HepG2 (cell line): Measurements from ENCODE around the gene ZNF19. TPM values are rescaled to one million over a fixed set of nuclear protein-coding genes. Genes with fewer than 3 reads are reported as not detected.
A peak's percentile ranks its signal among the peaks of the same experiment; 100 is the strongest.
"Not testable (repeated sequence)": the region's sequence is repeated elsewhere in the genome, so short reads cannot be mapped to it uniquely, and the experiment has no call there.

ENCODE experiments used
- ATAC-seq: fragments of 200-7000 bp; cut with Tn5 transposase; 3 replicates; pipeline ENCODE4 v1.9.1; 2020; ENCODE audit warnings: mild to moderate bottlenecking, moderate library complexity
- BruUV-seq: library from RNA; stranded (reverse); fragments of 400-500 nt; replicated peaks from 2 replicates; lab custom pipeline; 2021; lab: Mats Ljungman, UMichigan
- CTCF ChIA-PET: fragments of 300-600 bp; formaldehyde crosslinking; extraction: SDS; loops from one replicate; lab custom pipeline; 2021; ENCODE audit warnings: low total read pairs, inconsistent platforms, low intra/inter-chr PET ratio; lab: Yijun Ruan, JAX
- POLR2A ChIA-PET: fragments of 350-600 bp; sonication (Branson Sonifier 250); formaldehyde crosslinking; loops from one replicate; lab custom pipeline; 2020; ENCODE audit warnings: antibody characterized with exemption, inconsistent platforms; lab: Yijun Ruan, JAX
- DNase-seq: peaks from one replicate; pipeline ENCODE4 v3.0.0-alpha.2; 2015; ENCODE audit warnings: low spot score
- FAIRE-seq: peaks from 3 replicates; lab custom pipeline; 2011; peaks lifted over from hg19 to GRCh38; lab: Jason Lieb, UNC
- H2AFZ ChIP-seq: one replicate; pipeline ENCODE4 v1.6.1; 2011; ENCODE audit warnings: low read length, inconsistent platforms
- H3K27ac ChIP-seq: fragments of 300-600 bp; 3 replicates; pipeline ENCODE4 v1.8.0; 2011; ENCODE audit warnings: mixed run types, mild to moderate bottlenecking, mixed read lengths, low read length, inconsistent platforms; ENCODE audit not compliant: insufficient read depth; ENCODE audit errors: extremely low read length
- H3K27me3 ChIP-seq, 2 experiments: fragments of 200-600 bp in 1 of 2; 2 replicates in 1 of 2; 3 replicates in 1 of 2; pipeline versions ENCODE4 v1.6.0 to v1.8.0; 2011; ENCODE audit warnings: low read length in 2 of 2, mild to moderate bottlenecking in 2 of 2, moderate library complexity in 2 of 2, inconsistent platforms in 1 of 2; ENCODE audit not compliant: insufficient read depth in 2 of 2, control insufficient read depth in 1 of 2
- H3K36me3 ChIP-seq, 2 experiments: fragments of 200-600 bp in 1 of 2; replicated peaks in 1 of 2; 2 replicates in 1 of 2; 3 replicates in 1 of 2; pipeline versions ENCODE4 v1.5.1 to v1.8.0; 2011; ENCODE audit warnings: low read length in 2 of 2, inconsistent platforms in 1 of 2; ENCODE audit not compliant: insufficient read depth in 2 of 2, control insufficient read depth in 1 of 2
- H3K4me1 ChIP-seq: 2 replicates; pipeline ENCODE4 v1.5.1; 2012; ENCODE audit warnings: low read length, inconsistent platforms; ENCODE audit not compliant: insufficient read depth
- H3K4me2 ChIP-seq: 2 replicates; pipeline ENCODE4 v1.6.0; 2011; ENCODE audit warnings: low read depth, low read length, inconsistent platforms
- H3K4me3 ChIP-seq, 3 experiments: fragments of 200-600 bp in 1 of 3; sonication (generic), shearing (Covaris generic) in 1 of 3; replicated peaks in 1 of 3; 2 replicates each; pipeline ENCODE4 v1.5.1; 2011 to 2016; ENCODE audit warnings: low read length in 3 of 3, inconsistent platforms in 2 of 3, low read depth in 2 of 3, mild to moderate bottlenecking in 2 of 3, control low read depth in 1 of 3, mixed read lengths in 1 of 3; ENCODE audit not compliant: insufficient read depth in 1 of 3
- H3K79me2 ChIP-seq: one replicate; pipeline ENCODE4 v1.6.1; 2011; ENCODE audit warnings: low read length, inconsistent platforms; ENCODE audit not compliant: insufficient read depth
- H3K9ac ChIP-seq: 2 replicates; pipeline ENCODE4 v1.6.0; 2011; ENCODE audit warnings: mild to moderate bottlenecking, low read depth, low read length, inconsistent platforms; ENCODE audit not compliant: insufficient read depth
- H3K9me3 ChIP-seq: 2 replicates; pipeline ENCODE4 v1.5.1; 2012; ENCODE audit warnings: mild to moderate bottlenecking, low read length
- H4K20me1 ChIP-seq: 2 replicates; pipeline ENCODE4 v1.6.0; 2011; ENCODE audit warnings: inconsistent platforms, mild to moderate bottlenecking, low read length, moderate library complexity; ENCODE audit not compliant: insufficient read depth
- AKNA ChIP-seq: sonication (generic); formaldehyde crosslinking; IDR thresholded peaks from 2 replicates; pipeline ENCODE4 v1.4.0; 2020; ENCODE audit warnings: missing genetic modification reagents, borderline replicate concordance
- CEBPB ChIP-seq: IDR thresholded peaks from 2 replicates; pipeline ENCODE4 v1.6.1; 2011; ENCODE audit warnings: low read depth, low read length, improper control_type of control experiment, borderline replicate concordance
- NFYC ChIP-seq: IDR thresholded peaks from 2 replicates; pipeline ENCODE4 v1.6.1; 2016; ENCODE audit warnings: missing genetic modification reagents, missing compliant biosample characterization
- SMC3 ChIP-seq: IDR thresholded peaks from 2 replicates; pipeline ENCODE4 v1.6.1; 2011; ENCODE audit warnings: low read length, improper control_type of control experiment
- ZGPAT ChIP-seq: IDR thresholded peaks from 2 replicates; pipeline ENCODE4 v1.6.1; 2016; ENCODE audit warnings: mild to moderate bottlenecking
- ZNF276 ChIP-seq: sonication (generic); formaldehyde crosslinking; IDR thresholded peaks from 2 replicates; pipeline ENCODE4 v1.4.0; 2020; ENCODE audit warnings: mild to moderate bottlenecking, low read depth, missing genetic modification reagents
- WGBS: methylation state at CpG from one replicate; pipeline ENCODE4 v1.1.6; 2017; ENCODE audit warnings: low lambda C conversion rate; 5-methylcytosine and 5-hydroxymethylcytosine counted together
- in situ Hi-C: cut with HindIII; loops from 2 replicates; pipeline ENCODE4 v1.10.0; 2017; ENCODE audit warnings: low pct_unique_long_range_greater_than_20kb; ENCODE audit not compliant: extremely low pct_ligation_motif_present
- intact Hi-C: fragments of 100-400 bp; cut with micrococcal nuclease; formaldehyde crosslinking; loops from one replicate; pipeline ENCODE4 v1.10.0; 2022; ENCODE audit not compliant: unreplicated experiment
- polyA plus RNA-seq, 8 experiments: library from polyadenylated mRNA; depleted of rRNA in 3 of 8; stranded (reverse) in 7 of 8; unstranded in 1 of 8; fragments of >200 nt; fragmentation: Illumina TruSeq in 4 of 8; extraction: Trizol in 4 of 8; gene quantifications; 2 replicates each; pipeline versions ENCODE4 v1.2.1 to v1.2.3, GENCODE V29; 2011 to 2016; ENCODE audit warnings: low read depth in 4 of 8, missing spikeins in 1 of 8, mixed read lengths in 1 of 8; ENCODE audit not compliant: insufficient read depth in 1 of 8
- total RNA-seq, 5 experiments: library from RNA; depleted of rRNA; stranded (reverse); fragments of >200 nt; fragmentation: Illumina TruSeq; extraction: Trizol; gene quantifications; 2 replicates each; pipeline ENCODE4 v1.2.3, GENCODE V29; 2016; ENCODE audit warnings: low read depth in 1 of 5

ZNF19 gene
- total and polyA plus RNA-seq, 2 of the 13 experiments (the other 11 are each of a cell fraction or from before 2014, with no cell fraction given), result 3.2 to 5.8 TPM

GRCh38 chr16:71504901-71505300 is 15.8 kb upstream of the ZNF19 start (continued):
- TF ChIP-seq ZNF276 (CRISPR knock-in tag) (no peak), CEBPB (peak; percentile 83; the same call in 1 of the 2 replicates)

GRCh38 chr16:71504051-71504450 is 14.9 kb upstream of the ZNF19 start:
- H3K36me3 ChIP-seq, FAIRE-seq, H3K27ac ChIP-seq, BruUV-seq, DNase-seq, CTCF ChIA-PET, H3K27me3 ChIP-seq, H3K9ac ChIP-seq, ATAC-seq, H3K9me3 ChIP-seq, H3K4me2 ChIP-seq, H3K4me3 ChIP-seq, H2AFZ ChIP-seq, H3K4me1 ChIP-seq, POLR2A ChIA-PET, H4K20me1 ChIP-seq, H3K79me2 ChIP-seq: not testable (repeated sequence)
- intact Hi-C loops, result loop anchor here (5.0 kb wide), 1 partner anchor 33 kb away; no protein-coding TSS in a partner anchor
- in situ Hi-C loops, result loop anchor here (5.0 kb wide), 2 partner anchors 33 to 92 kb away; no protein-coding TSS in a partner anchor
- 33% methylated on average over 7 of the region's 7 CpGs for WGBS

GRCh38 chr16:71501547-71501946 is 12.4 kb upstream of the ZNF19 start:
- DNase-seq (no peak), FAIRE-seq (no peak), ATAC-seq (peak; percentile 75)
- no peak overlapping the region for H2AFZ ChIP-seq
- H3K27ac ChIP-seq, result no peak overlapping the region
- H3K9ac ChIP-seq, result no peak overlapping the region
- no TSS peak for BruUV-seq
- POLR2A ChIA-PET, result no interaction called here
- intact Hi-C loops (loop anchor here (2.0 to 5.0 kb wide), 2 partner anchors 36 to 61 kb away; no protein-coding TSS in a partner anchor), in situ Hi-C loops (loop anchor here (5.0 kb wide), 2 partner anchors 36 to 89 kb away; no protein-coding TSS in a partner anchor)
- no peaks in the 10 kb centered on the region for H3K27me3 ChIP-seq
- no peaks in the 10 kb centered on the region for H4K20me1 ChIP-seq
- CTCF ChIA-PET, result interaction anchor here (1.2 to 1.8 kb wide), 2 partner anchors 89 to 109 kb away, joined by 3 to 4 read pairs; no protein-coding TSS in a partner anchor
- H3K36me3 ChIP-seq, result no peaks in the 10 kb centered on the region
- H3K4me3 ChIP-seq, result no peak overlapping the region
- no peaks in the 10 kb centered on the region for H3K79me2 ChIP-seq
- no peak overlapping the region for H3K4me2 ChIP-seq
- H3K9me3 ChIP-seq, result no peaks in the 10 kb centered on the region
- H3K4me1 ChIP-seq, result no peaks in the 10 kb centered on the region
- WGBS, result 6% methylated on average over 3 of the region's 3 CpGs
- TF ChIP-seq ZGPAT (CRISPR knock-in tag) (no peak), SMC3 (peak; percentile 27), AKNA (no peak), NFYC (CRISPR knock-in tag) (no peak)
